HepG2 (cell line): ENCODE results near the gene IL1RAP. TPM values are rescaled to one million over a fixed set of nuclear protein-coding genes. Genes with fewer than 3 reads are reported as not detected.

Experiments used
- ARNT2 ChIP-seq: sonication (generic); formaldehyde crosslinking; IDR thresholded peaks from 2 replicates; pipeline ENCODE4 v1.8.0; 2022; ENCODE audit warnings: mild to moderate bottlenecking, low read depth, missing genetic modification reagents, moderate library complexity
- GMEB1 ChIP-seq: sonication (generic); formaldehyde crosslinking; IDR thresholded peaks from 2 replicates; pipeline ENCODE4 v1.5.1; 2020; ENCODE audit warnings: missing genetic modification reagents, mild to moderate bottlenecking, borderline replicate concordance
- SKIL ChIP-seq: sonication (generic); formaldehyde crosslinking; IDR thresholded peaks from 2 replicates; pipeline ENCODE4 v1.8.0; 2022; ENCODE audit warnings: missing genetic modification reagents, mild to moderate bottlenecking, moderate library complexity, borderline replicate concordance
- SP2 ChIP-seq: sonication (generic); formaldehyde crosslinking; IDR thresholded peaks from 2 replicates; pipeline ENCODE4 v1.5.1; 2020; ENCODE audit warnings: mild to moderate bottlenecking, missing genetic modification reagents
- TGIF2 ChIP-seq: IDR thresholded peaks from 2 replicates; pipeline ENCODE4 v1.6.1; 2016; ENCODE audit warnings: control low read depth, missing compliant biosample characterization
- ZNF121 ChIP-seq: sonication (generic); formaldehyde crosslinking; IDR thresholded peaks from 2 replicates; pipeline ENCODE4 v1.5.0; 2020; ENCODE audit warnings: mild to moderate bottlenecking, missing genetic modification reagents
- ZNF614 ChIP-seq: IDR thresholded peaks from 2 replicates; pipeline ENCODE4 v1.6.1; 2018; ENCODE audit warnings: missing biosample characterization, missing genetic modification reagents, inconsistent platforms, borderline replicate concordance
- ZNF775 ChIP-seq: sonication (generic); formaldehyde crosslinking; IDR thresholded peaks from 2 replicates; pipeline ENCODE4 v1.4.0; 2020; ENCODE audit warnings: missing genetic modification reagents, mild to moderate bottlenecking, moderate library complexity, borderline replicate concordance
- polyA plus RNA-seq, 8 experiments: library from polyadenylated mRNA; depleted of rRNA in 3 of 8; stranded (reverse) in 7 of 8; unstranded in 1 of 8; fragments of >200 nt; fragmentation: Illumina TruSeq in 4 of 8; extraction: Trizol in 4 of 8; gene quantifications; 2 replicates each; pipeline versions ENCODE4 v1.2.1 to v1.2.3, GENCODE V29; 2011 to 2016; ENCODE audit warnings: low read depth in 4 of 8, missing spikeins in 1 of 8, mixed read lengths in 1 of 8; ENCODE audit not compliant: insufficient read depth in 1 of 8
- total RNA-seq, 5 experiments: library from RNA; depleted of rRNA; stranded (reverse); fragments of >200 nt; fragmentation: Illumina TruSeq; extraction: Trizol; gene quantifications; 2 replicates each; pipeline ENCODE4 v1.2.3, GENCODE V29; 2016; ENCODE audit warnings: low read depth in 1 of 5
- TF ChIP-seq, protein P1 (sequence below): sonication (generic); formaldehyde crosslinking; IDR thresholded peaks from 2 replicates; pipeline ENCODE4 v1.4.0; 2020; ENCODE audit warnings: missing genetic modification reagents
- TF ChIP-seq, protein P2 (sequence below): IDR thresholded peaks from 2 replicates; pipeline ENCODE4 v1.6.1; 2016; ENCODE audit warnings: low read depth
- TF ChIP-seq, protein P3 (sequence below): IDR thresholded peaks from 2 replicates; pipeline ENCODE4 v1.6.1; 2016; ENCODE audit warnings: low read depth, borderline replicate concordance
- TF ChIP-seq, protein P4 (sequence below): sonication (generic); formaldehyde crosslinking; IDR thresholded peaks from 2 replicates; pipeline ENCODE4 v1.4.0; 2020; ENCODE audit warnings: missing genetic modification reagents

Gene IL1RAP
- total and polyA plus RNA-seq, 2 of the 13 experiments (the other 11 are each of a cell fraction or from before 2014, with no cell fraction given): 18.3 to 54.9 TPM

GRCh38 chr3:190548031-190548656 lies 34.3 kb downstream of the IL1RAP start (continued):
- TF ChIP-seq, protein P1, sequence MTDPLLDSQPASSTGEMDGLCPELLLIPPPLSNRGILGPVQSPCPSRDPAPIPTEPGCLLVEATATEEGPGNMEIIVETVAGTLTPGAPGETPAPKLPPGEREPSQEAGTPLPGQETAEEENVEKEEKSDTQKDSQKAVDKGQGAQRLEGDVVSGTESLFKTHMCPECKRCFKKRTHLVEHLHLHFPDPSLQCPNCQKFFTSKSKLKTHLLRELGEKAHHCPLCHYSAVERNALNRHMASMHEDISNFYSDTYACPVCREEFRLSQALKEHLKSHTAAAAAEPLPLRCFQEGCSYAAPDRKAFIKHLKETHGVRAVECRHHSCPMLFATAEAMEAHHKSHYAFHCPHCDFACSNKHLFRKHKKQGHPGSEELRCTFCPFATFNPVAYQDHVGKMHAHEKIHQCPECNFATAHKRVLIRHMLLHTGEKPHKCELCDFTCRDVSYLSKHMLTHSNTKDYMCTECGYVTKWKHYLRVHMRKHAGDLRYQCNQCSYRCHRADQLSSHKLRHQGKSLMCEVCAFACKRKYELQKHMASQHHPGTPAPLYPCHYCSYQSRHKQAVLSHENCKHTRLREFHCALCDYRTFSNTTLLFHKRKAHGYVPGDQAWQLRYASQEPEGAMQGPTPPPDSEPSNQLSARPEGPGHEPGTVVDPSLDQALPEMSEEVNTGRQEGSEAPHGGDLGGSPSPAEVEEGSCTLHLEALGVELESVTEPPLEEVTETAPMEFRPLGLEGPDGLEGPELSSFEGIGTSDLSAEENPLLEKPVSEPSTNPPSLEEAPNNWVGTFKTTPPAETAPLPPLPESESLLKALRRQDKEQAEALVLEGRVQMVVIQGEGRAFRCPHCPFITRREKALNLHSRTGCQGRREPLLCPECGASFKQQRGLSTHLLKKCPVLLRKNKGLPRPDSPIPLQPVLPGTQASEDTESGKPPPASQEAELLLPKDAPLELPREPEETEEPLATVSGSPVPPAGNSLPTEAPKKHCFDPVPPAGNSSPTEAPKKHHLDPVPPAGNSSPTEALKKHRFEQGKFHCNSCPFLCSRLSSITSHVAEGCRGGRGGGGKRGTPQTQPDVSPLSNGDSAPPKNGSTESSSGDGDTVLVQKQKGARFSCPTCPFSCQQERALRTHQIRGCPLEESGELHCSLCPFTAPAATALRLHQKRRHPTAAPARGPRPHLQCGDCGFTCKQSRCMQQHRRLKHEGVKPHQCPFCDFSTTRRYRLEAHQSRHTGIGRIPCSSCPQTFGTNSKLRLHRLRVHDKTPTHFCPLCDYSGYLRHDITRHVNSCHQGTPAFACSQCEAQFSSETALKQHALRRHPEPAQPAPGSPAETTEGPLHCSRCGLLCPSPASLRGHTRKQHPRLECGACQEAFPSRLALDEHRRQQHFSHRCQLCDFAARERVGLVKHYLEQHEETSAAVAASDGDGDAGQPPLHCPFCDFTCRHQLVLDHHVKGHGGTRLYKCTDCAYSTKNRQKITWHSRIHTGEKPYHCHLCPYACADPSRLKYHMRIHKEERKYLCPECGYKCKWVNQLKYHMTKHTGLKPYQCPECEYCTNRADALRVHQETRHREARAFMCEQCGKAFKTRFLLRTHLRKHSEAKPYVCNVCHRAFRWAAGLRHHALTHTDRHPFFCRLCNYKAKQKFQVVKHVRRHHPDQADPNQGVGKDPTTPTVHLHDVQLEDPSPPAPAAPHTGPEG: no peak
- TF ChIP-seq ZNF614 (CRISPR knock-in tag) (peak; percentile 63; the same call in 1 of the 2 replicates), ZNF121 (peak; percentile 36; the same call in 1 of the 2 replicates), ARNT2 (CRISPR knock-in tag) (no peak), TGIF2 (CRISPR knock-in tag) (no peak), ZNF775 (no peak), SKIL (CRISPR knock-in tag) (peak; percentile 52; the same call in 1 of the 2 replicates), GMEB1 (CRISPR knock-in tag) (no peak), SP2 (CRISPR knock-in tag) (no peak)
- TF ChIP-seq, protein P2, sequence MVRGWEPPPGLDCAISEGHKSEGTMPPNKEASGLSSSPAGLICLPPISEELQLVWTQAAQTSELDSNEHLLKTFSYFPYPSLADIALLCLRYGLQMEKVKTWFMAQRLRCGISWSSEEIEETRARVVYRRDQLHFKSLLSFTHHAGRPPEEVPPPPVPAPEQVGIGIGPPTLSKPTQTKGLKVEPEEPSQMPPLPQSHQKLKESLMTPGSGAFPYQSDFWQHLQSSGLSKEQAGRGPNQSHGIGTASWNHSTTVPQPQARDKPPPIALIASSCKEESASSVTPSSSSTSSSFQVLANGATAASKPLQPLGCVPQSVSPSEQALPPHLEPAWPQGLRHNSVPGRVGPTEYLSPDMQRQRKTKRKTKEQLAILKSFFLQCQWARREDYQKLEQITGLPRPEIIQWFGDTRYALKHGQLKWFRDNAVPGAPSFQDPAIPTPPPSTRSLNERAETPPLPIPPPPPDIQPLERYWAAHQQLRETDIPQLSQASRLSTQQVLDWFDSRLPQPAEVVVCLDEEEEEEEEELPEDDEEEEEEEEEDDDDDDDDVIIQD: peak; percentile 90
- TF ChIP-seq, protein P3, sequence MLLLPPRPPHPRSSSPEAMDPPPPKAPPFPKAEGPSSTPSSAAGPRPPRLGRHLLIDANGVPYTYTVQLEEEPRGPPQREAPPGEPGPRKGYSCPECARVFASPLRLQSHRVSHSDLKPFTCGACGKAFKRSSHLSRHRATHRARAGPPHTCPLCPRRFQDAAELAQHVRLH (CRISPR knock-in tag): no peak
- TF ChIP-seq, protein P4, sequence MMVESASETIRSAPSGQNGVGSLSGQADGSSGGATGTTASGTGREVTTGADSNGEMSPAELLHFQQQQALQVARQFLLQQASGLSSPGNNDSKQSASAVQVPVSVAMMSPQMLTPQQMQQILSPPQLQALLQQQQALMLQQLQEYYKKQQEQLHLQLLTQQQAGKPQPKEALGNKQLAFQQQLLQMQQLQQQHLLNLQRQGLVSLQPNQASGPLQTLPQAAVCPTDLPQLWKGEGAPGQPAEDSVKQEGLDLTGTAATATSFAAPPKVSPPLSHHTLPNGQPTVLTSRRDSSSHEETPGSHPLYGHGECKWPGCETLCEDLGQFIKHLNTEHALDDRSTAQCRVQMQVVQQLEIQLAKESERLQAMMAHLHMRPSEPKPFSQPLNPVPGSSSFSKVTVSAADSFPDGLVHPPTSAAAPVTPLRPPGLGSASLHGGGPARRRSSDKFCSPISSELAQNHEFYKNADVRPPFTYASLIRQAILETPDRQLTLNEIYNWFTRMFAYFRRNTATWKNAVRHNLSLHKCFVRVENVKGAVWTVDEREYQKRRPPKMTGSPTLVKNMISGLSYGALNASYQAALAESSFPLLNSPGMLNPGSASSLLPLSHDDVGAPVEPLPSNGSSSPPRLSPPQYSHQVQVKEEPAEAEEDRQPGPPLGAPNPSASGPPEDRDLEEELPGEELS (CRISPR knock-in tag): peak; percentile 94
